Esophagus mucosa (tissue), 1 donor: ENCODE data around the gene PCGF6. TPM values are rescaled to one million over a fixed set of nuclear protein-coding genes. Genes with fewer than 3 reads are reported as not detected.

Source experiments
- ATAC-seq: fragments of 200-7000 bp; cut with Tn5 transposase; one replicate; pipeline ENCODE4 v1.9.1; 2020
- total RNA-seq: library from RNA; stranded (reverse); gene quantifications from one replicate; pipeline ENCODE4 v1.2.4, GENCODE V29; 2023
- donor health status: DM: yes; HTN: yes; CAD: no.

Gene PCGF6
- total RNA-seq, 1 donor from 2014 or later: 4.5 TPM

DNA sequence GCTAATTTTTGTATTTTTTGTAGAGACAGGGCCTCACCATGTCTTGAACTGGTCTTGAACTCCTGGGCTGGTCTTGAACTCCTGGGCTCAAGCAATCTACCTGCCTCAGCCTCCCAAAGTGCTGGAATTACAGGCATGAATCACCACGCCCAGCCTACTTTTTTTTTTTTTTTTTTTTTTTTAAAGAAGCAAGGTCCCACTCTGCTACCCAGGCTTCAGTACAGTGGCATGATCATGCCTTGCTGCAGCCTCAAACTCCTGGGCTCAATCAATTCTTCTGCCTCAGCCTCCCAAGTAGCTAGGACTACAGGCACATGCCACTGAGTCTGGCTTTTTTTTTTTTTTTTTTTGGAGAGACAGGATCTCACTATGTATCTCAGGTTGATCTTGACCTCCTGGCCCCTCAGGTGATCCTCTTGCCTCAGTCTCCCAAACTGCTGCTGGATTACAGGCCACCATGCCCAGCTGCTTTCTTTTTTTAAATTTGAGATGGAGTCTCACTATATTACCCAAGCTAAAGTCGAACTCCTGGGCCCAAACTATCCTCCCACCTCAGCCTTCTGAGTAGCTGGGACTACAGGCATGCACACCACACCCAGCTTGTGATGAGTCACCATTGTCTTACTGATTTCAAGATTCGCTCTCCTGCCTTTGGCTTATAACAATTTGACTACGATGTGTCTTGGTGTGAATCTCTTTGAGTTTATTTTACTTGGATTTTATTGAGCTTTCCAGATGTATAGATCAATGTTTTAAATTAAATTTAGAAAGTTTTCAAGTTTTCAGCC lies 96.2 kb downstream of the PCGF6 start:
- peak; percentile 69 for ATAC-seq

DNA sequence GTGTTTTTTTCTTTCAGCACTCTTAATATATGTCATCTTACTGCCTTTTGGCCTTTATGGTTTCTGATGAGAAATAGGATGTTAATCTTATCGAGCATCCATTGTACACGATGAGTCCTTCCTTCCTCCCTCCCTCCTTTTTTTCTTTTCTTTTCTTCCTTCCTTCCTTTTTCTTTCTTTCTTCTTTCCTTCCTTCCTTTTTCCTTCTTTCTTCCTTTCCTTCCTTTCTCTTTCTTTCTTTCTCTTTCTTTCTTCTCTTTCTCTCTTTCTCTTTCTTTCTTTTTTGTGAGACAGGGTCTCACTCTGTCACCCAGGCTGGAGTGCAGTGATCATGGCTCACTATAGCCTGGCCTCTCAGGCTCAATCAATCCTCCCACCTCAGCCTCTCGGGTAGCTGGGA lies 96.8 kb downstream of the PCGF6 start:
- no peak for ATAC-seq

Other genes with a start within 250 kb of the PCGF6 start
- gene NT5C2, start 157.9 kb downstream of the PCGF6 start, total RNA-seq: 87.4 TPM
- not detected for gene RPEL1, start 105.3 kb downstream of the PCGF6 start, total RNA-seq
- 1.4 TPM for gene INA, start 74.0 kb downstream of the PCGF6 start, total RNA-seq
- gene TAF5, start 16.8 kb upstream of the PCGF6 start, total RNA-seq: 2.6 TPM
- 399 TPM for gene ATP5MK, start 45.3 kb upstream of the PCGF6 start, total RNA-seq
- 23.5 TPM for gene PDCD11, start 45.5 kb upstream of the PCGF6 start, total RNA-seq
- 2.7 TPM for gene CALHM2, start 101.2 kb upstream of the PCGF6 start, total RNA-seq
- 0.04 TPM for gene CALHM1, start 107.8 kb upstream of the PCGF6 start, total RNA-seq
- gene CALHM3, start 128.1 kb upstream of the PCGF6 start, total RNA-seq: not detected
- gene NEURL1, start 142.6 kb upstream of the PCGF6 start, total RNA-seq: 0.16 TPM